HepG2 (cell line): Measurements from ENCODE around the gene ZCCHC4.

ENCODE experiments used
- MTF2 ChIP-seq: sonication (generic); formaldehyde crosslinking; IDR thresholded peaks from 2 replicates; pipeline ENCODE4 v1.5.0; 2020; ENCODE audit warnings: missing genetic modification reagents, borderline replicate concordance
- NKX3-1 ChIP-seq: sonication (generic); formaldehyde crosslinking; IDR thresholded peaks from 2 replicates; pipeline ENCODE4 v1.5.0; 2020; ENCODE audit warnings: missing genetic modification reagents
- TCF7L2 ChIP-seq: IDR thresholded peaks from 2 replicates; pipeline ENCODE4 v1.6.1; 2011; ENCODE audit warnings: mild to moderate bottlenecking, low read depth, low read length, moderate library complexity

GRCh38 chr4:25402521-25402920 lies 89.9 kb downstream of the ZCCHC4 start:
- TF ChIP-seq TCF7L2: no peak
- TF ChIP-seq NKX3-1 (CRISPR knock-in tag): no peak
- no peak for TF ChIP-seq MTF2 (CRISPR knock-in tag)
